HG03045 (cell line): ENCODE measurements around the gene GTF3C1.
"Not testable (repeated sequence)": the region's sequence is repeated elsewhere in the genome, so short reads cannot be mapped to it uniquely, and the experiment has no call there.

Experiments
- ATAC-seq: cut with Tn5 transposase; IDR thresholded peaks from one replicate; pipeline ENCODE4 v1.9.1; 2021; ENCODE audit warnings: mild to moderate bottlenecking, moderate library complexity; ENCODE audit not compliant: unreplicated experiment

GTF3C1 gene

GRCh38 chr16:27448532-27449433 is 100.9 kb downstream of the GTF3C1 start:
- ATAC-seq = no peak

- no peak for ATAC-seq
Observed at GRCh38 chr16:27447301-27447700, 102.4 kb downstream of the GTF3C1 start.

GRCh38 chr16:27446721-27447120 is 103.0 kb downstream of the GTF3C1 start:
- no peak for ATAC-seq

GRCh38 chr16:27445502-27446175 is 104.1 kb downstream of the GTF3C1 start:
- no peak for ATAC-seq

GRCh38 chr16:27444470-27444869 is 105.2 kb downstream of the GTF3C1 start:
- no peak for ATAC-seq

GRCh38 chr16:27444015-27444414 is 105.7 kb downstream of the GTF3C1 start:
- no peak for ATAC-seq

GRCh38 chr16:27441998-27442397 is 107.7 kb downstream of the GTF3C1 start:
- no peak for ATAC-seq

GRCh38 chr16:27441276-27441675 is 108.4 kb downstream of the GTF3C1 start:
- no peak for ATAC-seq

GRCh38 chr16:27439271-27440018 is 110.3 kb downstream of the GTF3C1 start:
- ATAC-seq = no peak

GRCh38 chr16:27437946-27438345 is 111.8 kb downstream of the GTF3C1 start:
- no peak for ATAC-seq

- no peak for ATAC-seq
Observed at GRCh38 chr16:27436921-27437650, 112.6 kb downstream of the GTF3C1 start.

GRCh38 chr16:27436065-27436464 is 113.6 kb downstream of the GTF3C1 start:
- no peak for ATAC-seq

- not testable (repeated sequence) for ATAC-seq
Observed at GRCh38 chr16:27435146-27435545, 114.6 kb downstream of the GTF3C1 start.

GRCh38 chr16:27434141-27435051 is 115.3 kb downstream of the GTF3C1 start:
- no peak for ATAC-seq

GRCh38 chr16:27433636-27434035 is 116.1 kb downstream of the GTF3C1 start:
- no peak for ATAC-seq

- ATAC-seq = not testable (repeated sequence)
Observed at GRCh38 chr16:27433191-27433590, 116.5 kb downstream of the GTF3C1 start.

GRCh38 chr16:27432558-27432957 is 117.2 kb downstream of the GTF3C1 start:
- no peak for ATAC-seq

GRCh38 chr16:27431773-27432532 is 117.8 kb downstream of the GTF3C1 start:
- ATAC-seq = no peak

- no peak for ATAC-seq
Observed at GRCh38 chr16:27430923-27431484, 118.7 kb downstream of the GTF3C1 start.
